A549 (cell line): ENCODE measurements around the gene TIAL1.

Source experiments
- BHLHE40 ChIP-seq: IDR thresholded peaks from 2 replicates; pipeline ENCODE4 v1.6.1; 2012; ENCODE audit warnings: low read depth, low read length, inconsistent platforms
- CTCF ChIP-seq: fragments of >200 bp; sonication (Bioruptor Twin); formaldehyde crosslinking; IDR thresholded peaks from 3 replicates; pipeline ENCODE4 v1.5.1; 2016
- EP300 ChIP-seq, 2 experiments: fragments of >200 bp; sonication (Bioruptor Twin); formaldehyde crosslinking; IDR thresholded peaks; 2 replicates in 1 of 2; 3 replicates in 1 of 2; pipeline ENCODE4 v1.6.1; 2016 to 2017
- KDM1A ChIP-seq: fragments of 200-600 bp; sonication (generic); IDR thresholded peaks from 2 replicates; pipeline ENCODE4 v1.6.1; 2016; ENCODE audit warnings: low read depth, mild to moderate bottlenecking
- MAFK ChIP-seq: fragments of 450-650 bp; IDR thresholded peaks from 2 replicates; pipeline ENCODE4 v1.6.1; 2014; ENCODE audit not compliant: partially characterized antibody
- MAZ ChIP-seq: fragments of 150-350 bp; IDR thresholded peaks from 2 replicates; pipeline ENCODE4 v1.6.1; 2014; ENCODE audit warnings: antibody characterized with exemption, low read depth, low read length, borderline replicate concordance
- MYC ChIP-seq: IDR thresholded peaks from 2 replicates; pipeline ENCODE4 v1.6.1; 2012; ENCODE audit warnings: mild to moderate bottlenecking, inconsistent platforms, low read length, improper control_type of control experiment, borderline replicate concordance
- NPAS2 ChIP-seq: fragments of 250-450 bp; sonication (Bioruptor Pico); IDR thresholded peaks from 2 replicates; pipeline ENCODE4 v1.8.0; 2022; ENCODE audit warnings: mild to moderate bottlenecking, moderate library complexity, borderline replicate concordance
- NR3C1 ChIP-seq: fragments of >200 bp; sonication (Bioruptor Twin); formaldehyde crosslinking; IDR thresholded peaks from 3 replicates; pipeline ENCODE4 v1.6.1; 2017
- POLR2A ChIP-seq: IDR thresholded peaks from 2 replicates; pipeline ENCODE4 v1.6.1; 2012; ENCODE audit warnings: mild to moderate bottlenecking, low read length
- RAD21 ChIP-seq, 2 experiments: fragments of >200 bp in 1 of 2; sonication (Bioruptor Twin) in 1 of 2; formaldehyde crosslinking in 1 of 2; IDR thresholded peaks in 1 of 2; conservative IDR thresholded peaks in 1 of 2; 2 replicates in 1 of 2; 3 replicates in 1 of 2; pipeline ENCODE4 v1.6.1; 2012 to 2018; ENCODE audit warnings: inconsistent platforms in 1 of 2
- RCOR1 ChIP-seq: fragments of 150-350 bp; IDR thresholded peaks from 2 replicates; pipeline ENCODE4 v1.6.1; 2014; ENCODE audit warnings: antibody characterized with exemption, low read length, low read depth
- REST ChIP-seq: fragments of 200-600 bp; sonication (generic); IDR thresholded peaks from 2 replicates; pipeline ENCODE4 v1.6.1; 2016; ENCODE audit warnings: antibody characterized with exemption, mild to moderate bottlenecking, moderate library complexity

GRCh38 chr10:119595676-119596515, 868 bp downstream of the TIAL1 start:
- no peak for TF ChIP-seq EP300 (IDR thresholded peaks at IDR 0.05)
- no peak for TF ChIP-seq CTCF
- peak; percentile 31; the same call in 1 of the 2 replicates for TF ChIP-seq POLR2A
- TF ChIP-seq RAD21 (conservative IDR thresholded peaks at IDR 0.05 in 1 of 2, IDR thresholded peaks at IDR 0.05 in 1 of 2): no peak
- TF ChIP-seq NR3C1: no peak
- no peak for TF ChIP-seq NPAS2 (CRISPR knock-in tag)
- TF ChIP-seq RCOR1: no peak
- no peak for TF ChIP-seq MAFK
- TF ChIP-seq MAZ: no peak
- TF ChIP-seq REST: no peak
- TF ChIP-seq KDM1A: no peak
- TF ChIP-seq BHLHE40: no peak
- no peak for TF ChIP-seq MYC
